Heart left ventricle (tissue), 13 donors: ENCODE measurements around the gene GPR84.

Experiments used
- POLR2A ChIP-seq, 2 donors: fragments of 450-650 bp; IDR thresholded peaks; one replicate each; pipeline ENCODE4 v1.6.1; 2017; ENCODE audit warnings: antibody characterized with exemption in 2 of 2, mild to moderate bottlenecking in 2 of 2, moderate library complexity in 2 of 2
- TF ChIP-seq, protein P1 (sequence below), 12 donors: fragments of 200-600 bp; sonication (generic) in 4 of 12; IDR thresholded peaks; one replicate each; pipeline versions ENCODE4 v1.5.0 to v1.8.0; 2018 to 2022; ENCODE audit warnings: antibody characterized with exemption in 12 of 12, mild to moderate bottlenecking in 5 of 12
- donor health status: ischemic (EF 13 %, LVEDD 7.1; RV severe dilation, severe dysfunction).
- donor health status: DM: no; HTN: yes; CAD: no.
- donor health status: DM: no; HTN: no; CAD: no.
- donor health status: ischemic (EF 25% LVEDD 6.9; RV normal size, moderate dysfunction).
- donor health status: ischemic (EF 25% LVEDD 5.7; RV mildly dilated, moderate dysfunction).
- donor health status: ischemic (EF 35%, LVEDD 5.7; RV mildly dilated, moderate dysfunction).
- donor health status: nonischemic (EF 11% LVEDD 7.7; RV severe dilation, severe dysfunction).
- donor health status: DM: yes; HTN: yes; CAD: no.
- donor health status: PGD.
- donor health status: ischemic (EF 29% LVEDD 5.4; RV normal size, mild dysfunction).
- donor health status: nonischemic (EF 23%, LVEDD 6.1; RV moderate dilation, normal function).

DNA sequence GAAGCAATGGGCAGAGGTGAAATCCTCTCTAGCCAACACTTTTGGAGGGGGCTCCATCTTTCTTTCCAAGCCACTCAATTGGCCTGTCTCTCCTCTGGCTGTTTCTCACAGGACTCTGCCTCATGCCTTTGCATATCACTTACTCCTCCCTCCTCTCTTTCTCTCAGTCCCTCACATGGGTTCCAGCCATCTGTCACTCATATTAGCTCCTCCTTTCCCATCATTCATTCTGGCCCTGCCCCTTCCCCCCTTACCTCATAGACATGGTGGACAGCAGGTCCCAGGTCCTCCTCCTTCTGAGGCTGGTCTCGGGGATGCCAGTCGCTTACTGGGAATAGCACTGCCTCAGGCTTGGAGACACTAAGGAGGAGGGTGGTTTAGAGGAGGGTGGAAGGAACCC is 36.8 kb upstream of the GPR84 start:
- TF ChIP-seq, protein P1, sequence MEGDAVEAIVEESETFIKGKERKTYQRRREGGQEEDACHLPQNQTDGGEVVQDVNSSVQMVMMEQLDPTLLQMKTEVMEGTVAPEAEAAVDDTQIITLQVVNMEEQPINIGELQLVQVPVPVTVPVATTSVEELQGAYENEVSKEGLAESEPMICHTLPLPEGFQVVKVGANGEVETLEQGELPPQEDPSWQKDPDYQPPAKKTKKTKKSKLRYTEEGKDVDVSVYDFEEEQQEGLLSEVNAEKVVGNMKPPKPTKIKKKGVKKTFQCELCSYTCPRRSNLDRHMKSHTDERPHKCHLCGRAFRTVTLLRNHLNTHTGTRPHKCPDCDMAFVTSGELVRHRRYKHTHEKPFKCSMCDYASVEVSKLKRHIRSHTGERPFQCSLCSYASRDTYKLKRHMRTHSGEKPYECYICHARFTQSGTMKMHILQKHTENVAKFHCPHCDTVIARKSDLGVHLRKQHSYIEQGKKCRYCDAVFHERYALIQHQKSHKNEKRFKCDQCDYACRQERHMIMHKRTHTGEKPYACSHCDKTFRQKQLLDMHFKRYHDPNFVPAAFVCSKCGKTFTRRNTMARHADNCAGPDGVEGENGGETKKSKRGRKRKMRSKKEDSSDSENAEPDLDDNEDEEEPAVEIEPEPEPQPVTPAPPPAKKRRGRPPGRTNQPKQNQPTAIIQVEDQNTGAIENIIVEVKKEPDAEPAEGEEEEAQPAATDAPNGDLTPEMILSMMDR (IDR thresholded peaks at IDR 0.05): no peak
- no peak for TF ChIP-seq POLR2A (IDR thresholded peaks at IDR 0.05)
